Measurements from ENCODE around the gene VBP1.
"Not testable (repeated sequence)": the region's sequence is repeated elsewhere in the genome, so short reads cannot be mapped to it uniquely, and the experiment has no call there.

Gene VBP1

DNA sequence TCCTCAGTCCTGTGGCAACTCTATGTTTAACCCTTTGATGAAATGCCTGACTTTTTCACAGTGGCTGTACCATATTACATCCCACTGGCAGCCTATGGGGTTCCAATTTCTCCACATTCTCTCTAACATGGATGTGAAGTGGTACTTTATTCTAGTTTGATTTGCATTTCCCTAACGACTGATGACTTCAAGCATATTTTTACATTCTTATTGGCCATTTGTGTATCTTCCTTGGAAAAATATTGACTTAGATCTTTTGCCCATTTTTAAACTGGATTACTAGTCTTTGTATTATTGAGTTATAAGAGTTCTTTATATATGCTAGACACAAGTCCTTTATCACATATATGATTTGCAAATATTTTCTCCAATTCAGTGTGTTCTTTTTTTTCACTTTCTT, 50.2 kb downstream of the VBP1 start:
- no peak for DNase-seq

GRCh38 chrX:155267995-155268394, 51.7 kb downstream of the VBP1 start:
- DNase-seq = not testable (repeated sequence)

DNA sequence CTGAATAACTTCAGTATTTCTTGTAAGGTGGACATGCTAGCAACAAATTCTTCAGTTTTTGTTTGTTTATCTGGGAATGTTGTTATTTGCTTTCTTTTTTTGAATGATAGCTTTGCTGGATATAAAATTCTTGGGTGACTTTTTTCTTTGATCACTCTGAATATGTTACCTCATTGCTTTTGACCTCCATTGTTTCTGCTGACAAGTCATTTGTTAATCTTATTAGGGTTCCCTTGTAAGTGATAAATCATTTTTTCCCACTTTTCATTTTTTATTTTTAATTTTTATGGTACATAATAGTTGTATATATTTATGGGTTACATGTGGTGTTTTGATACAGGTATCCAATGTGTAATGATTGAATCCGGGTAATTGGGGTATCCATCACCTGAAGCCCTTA, 54.7 kb downstream of the VBP1 start:
- DNase-seq = no peak

DNA sequence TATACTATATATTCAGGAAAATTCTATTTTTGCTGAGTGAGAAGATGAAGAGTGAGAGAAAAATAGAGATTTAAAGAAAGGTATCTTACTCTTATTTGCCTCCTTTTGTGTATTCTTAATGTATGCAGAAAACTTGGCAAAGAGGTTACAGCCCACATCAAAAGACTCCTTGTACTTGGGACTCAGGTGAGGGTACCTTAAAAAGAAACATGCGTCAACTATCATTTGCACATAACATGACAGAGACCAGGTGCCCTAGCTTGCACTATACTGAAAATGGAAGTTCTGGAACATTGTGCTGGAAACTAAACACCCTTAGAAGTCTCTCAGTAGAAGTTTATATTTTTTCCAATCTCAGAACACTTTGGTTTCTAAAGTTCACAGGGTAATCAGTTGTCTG, 63.6 kb downstream of the VBP1 start:
- no peak for DNase-seq
